Measurements from ENCODE around the gene CHN2.
"Not testable (repeated sequence)": the region's sequence is repeated elsewhere in the genome, so short reads cannot be mapped to it uniquely, and the experiment has no call there.

CHN2 gene

DNA sequence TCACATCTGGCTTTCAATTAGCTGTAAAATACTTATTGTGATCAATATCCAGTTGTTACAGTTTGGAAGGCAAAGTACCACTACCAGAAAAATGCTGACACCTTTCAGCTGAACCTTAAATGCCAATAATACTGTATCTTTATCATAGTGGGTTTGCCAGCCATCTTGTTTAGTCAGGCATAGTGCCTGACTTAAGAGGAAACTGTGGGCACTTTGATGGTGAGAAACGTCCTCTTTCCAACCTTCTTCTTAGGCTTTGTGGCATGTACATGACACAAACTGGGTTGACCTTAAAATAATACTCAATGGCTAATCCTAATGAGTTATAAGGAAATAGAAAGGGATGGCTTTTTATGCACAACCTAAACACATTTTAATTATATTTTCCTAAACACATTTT is 316.8 kb downstream of the CHN2 start:
- FAIRE-seq, result no peak

DNA sequence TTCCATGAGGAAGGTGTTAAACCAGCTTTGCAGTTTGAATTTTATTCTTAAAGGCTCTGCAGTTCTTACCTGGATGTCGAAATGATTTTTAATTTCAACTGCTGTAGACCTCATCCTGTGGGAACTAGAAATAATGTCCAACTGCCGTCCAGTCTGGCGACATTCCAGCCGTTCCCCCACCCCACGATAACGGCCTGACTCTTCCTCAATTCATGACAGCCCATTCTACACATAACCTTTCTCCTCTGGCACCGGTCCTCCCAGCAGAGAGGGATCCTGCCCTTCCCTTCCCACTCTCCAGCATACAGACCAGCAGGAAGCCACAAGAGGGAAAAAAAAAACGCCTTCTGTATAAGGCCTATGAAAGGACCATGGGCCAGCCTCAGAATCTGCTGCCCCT is 317.3 kb downstream of the CHN2 start:
- FAIRE-seq, result no peak

DNA sequence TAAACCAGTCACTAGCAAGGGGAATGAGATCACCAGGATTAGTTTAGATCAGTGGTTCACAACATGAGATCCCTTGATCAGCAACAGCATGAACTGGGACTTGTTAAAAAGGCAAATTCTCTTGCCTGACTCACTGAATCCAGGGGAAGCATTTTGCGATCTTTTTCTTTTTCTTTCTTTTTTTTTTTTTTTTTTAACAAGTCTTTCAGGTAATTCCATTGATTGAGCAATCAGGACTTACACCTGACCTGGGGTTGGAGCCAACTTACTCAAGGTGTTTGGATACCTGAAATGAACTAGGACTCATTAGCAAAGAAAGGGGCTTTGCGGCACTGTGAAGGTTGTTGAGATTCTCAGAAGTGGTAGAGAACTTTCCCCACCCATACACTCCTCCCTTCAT is 321.9 kb downstream of the CHN2 start:
- FAIRE-seq, result no peak

DNA sequence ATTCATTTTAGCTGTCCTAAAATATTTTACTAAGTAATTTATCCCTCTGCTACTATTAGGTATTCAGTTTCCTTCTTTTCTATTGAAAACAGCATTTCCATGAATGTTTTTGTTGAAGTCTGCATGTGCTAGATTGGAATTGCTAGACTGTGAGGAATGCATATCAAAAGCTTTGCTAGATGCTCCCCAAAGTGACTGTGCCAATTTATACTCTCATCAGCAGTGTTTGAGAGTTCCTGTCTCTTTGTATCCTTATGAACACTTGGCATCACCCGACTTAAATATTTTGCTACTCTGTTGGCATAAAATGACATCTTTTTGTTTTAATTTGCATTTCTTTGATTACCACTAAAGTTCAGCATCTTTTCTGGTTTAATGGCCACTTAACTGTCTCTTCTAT is 324.0 kb downstream of the CHN2 start:
- FAIRE-seq, result no peak

DNA sequence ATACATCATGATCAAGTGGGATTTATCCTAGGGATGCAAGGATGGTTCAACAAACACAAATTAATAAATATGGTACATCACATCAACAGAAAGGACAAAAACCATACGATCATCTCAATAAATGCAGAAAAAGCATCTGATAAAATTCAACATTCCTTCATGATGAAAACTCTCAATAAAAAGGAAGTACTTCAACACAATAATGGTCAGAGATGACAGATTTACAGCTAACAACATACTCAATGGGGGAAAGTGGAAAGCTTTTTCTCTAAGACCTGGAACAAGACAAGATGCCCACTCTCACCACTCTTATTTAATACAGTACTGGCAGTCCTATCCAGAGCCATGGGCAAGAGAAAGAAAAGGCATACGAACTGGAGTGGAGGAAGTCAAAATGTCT is 329.2 kb downstream of the CHN2 start:
- FAIRE-seq, result no peak

DNA sequence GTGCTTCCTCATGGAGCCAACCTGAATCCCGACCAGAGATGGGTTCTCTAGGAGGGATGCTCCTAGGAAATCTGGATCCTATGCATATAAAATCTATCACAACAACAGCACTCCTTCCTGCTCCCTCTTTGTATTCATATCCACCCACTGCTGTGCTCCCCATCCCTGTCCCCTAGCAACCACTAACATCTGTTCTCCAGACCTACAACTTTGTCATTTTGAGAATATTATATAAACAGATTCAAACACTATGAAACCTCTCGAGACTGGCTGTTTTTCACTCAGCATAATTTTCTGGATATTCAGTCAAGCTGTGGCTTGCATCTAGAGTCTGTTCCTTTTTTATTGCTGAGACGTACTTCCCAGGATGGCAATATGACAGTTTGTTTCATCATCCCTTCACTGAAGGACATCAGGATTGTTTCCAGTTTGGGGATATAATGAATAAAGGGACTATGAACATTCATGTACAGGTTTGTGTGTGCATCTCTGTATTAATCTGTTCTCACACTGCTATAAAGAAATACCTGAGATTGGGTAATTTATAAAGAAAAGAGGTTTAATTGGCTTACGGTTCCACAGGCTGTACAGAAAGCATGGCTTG is 333.0 kb downstream of the CHN2 start:
- FAIRE-seq, result no peak

DNA sequence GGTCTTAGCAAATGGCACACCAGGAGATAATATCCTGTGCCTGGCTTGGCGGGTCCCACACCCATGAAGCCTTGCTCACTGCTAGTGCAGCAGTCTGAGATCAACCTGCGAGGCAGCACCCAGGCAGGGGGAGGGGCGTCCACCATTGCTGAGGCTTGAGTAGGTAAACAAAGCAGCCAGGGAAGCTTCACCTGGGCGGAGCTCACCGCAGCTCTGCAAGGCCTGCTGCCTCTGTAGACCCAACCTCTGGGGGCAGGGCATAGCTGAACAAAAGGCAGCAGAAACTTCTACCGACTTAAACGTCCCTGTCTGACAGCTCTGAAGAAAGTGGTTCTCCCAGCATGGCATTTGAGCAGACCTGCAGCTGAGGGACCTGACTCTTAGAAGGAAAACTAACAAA is 334.0 kb downstream of the CHN2 start:
- not testable (repeated sequence) for FAIRE-seq
